ENCODE data around the gene TMPRSS11F.

DNA sequence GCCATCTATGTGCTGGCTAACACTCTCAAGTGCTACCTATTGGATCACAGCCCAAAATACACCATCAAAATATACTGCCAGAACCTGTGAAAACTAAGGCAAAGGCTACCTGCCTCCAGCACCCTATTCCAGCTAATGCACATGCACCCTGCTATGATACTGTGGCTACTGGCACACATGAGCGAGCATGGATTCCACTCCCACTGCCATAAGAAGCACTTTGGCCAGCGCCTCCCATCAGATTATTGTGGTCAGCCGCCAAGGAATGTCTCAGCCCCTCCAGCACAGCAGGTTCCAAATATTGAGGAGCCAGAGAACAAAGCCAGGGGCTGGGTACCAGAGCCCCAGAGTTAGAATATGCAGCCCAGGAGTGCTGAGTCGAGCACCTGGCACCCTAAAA lies 32.5 kb upstream of the TMPRSS11F start:
- TF ChIP-seq, protein P1, sequence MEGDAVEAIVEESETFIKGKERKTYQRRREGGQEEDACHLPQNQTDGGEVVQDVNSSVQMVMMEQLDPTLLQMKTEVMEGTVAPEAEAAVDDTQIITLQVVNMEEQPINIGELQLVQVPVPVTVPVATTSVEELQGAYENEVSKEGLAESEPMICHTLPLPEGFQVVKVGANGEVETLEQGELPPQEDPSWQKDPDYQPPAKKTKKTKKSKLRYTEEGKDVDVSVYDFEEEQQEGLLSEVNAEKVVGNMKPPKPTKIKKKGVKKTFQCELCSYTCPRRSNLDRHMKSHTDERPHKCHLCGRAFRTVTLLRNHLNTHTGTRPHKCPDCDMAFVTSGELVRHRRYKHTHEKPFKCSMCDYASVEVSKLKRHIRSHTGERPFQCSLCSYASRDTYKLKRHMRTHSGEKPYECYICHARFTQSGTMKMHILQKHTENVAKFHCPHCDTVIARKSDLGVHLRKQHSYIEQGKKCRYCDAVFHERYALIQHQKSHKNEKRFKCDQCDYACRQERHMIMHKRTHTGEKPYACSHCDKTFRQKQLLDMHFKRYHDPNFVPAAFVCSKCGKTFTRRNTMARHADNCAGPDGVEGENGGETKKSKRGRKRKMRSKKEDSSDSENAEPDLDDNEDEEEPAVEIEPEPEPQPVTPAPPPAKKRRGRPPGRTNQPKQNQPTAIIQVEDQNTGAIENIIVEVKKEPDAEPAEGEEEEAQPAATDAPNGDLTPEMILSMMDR (IDR thresholded peaks at IDR 0.05): no peak
- TF ChIP-seq EZH2 (IDR thresholded peaks at IDR 0.05) (no peak), EZH2phosphoT487 (IDR thresholded peaks at IDR 0.05) (no peak)

Measured in neural progenitor cell (in vitro differentiated cells).